ENCODE results near the gene MARCHF10.
"Not testable (repeated sequence)": the region's sequence is repeated elsewhere in the genome, so short reads cannot be mapped to it uniquely, and the experiment has no call there.

The MARCHF10 gene

DNA sequence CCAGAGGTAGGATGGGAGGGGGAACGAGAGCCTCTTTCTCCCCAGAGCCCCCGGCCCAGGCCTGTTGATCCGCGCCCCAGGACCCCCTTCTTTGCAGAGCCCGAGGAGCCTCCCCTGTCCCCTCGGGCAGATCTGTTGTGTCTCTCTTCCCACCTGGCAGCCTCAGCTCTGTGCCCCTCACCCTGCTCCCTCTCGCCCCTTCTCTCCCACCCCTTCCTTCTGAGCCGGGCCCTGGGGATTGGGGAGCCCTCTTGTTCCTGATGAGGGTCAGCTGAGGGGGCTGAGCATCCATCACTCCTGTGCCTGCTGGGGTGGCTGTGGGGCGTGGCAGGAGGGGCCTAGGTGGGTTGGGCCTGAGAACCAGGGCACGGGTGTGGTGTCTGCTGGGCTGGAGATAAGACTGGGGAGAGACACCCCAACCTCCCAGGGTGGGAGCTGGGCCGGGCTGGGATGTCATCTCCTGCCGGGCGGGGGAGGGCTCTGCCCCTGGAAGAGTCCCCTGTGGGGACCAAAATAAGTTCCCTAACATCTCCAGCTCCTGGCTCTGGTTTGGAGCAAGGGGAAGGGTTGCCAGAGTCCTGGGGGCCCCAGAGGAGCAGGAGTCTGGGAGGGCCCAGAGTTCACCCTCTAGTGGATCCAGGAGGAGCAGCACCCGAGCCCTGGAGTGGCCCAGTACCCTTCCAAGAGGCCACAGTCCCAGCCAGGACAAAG is 115.2 kb downstream of the MARCHF10 start:
- no peak overlapping the region for H4K91ac ChIP-seq (ENCODE audit: low read depth, low read length, poor library complexity)
- peaks cover 14 to 15% of the 10 kb centered on the region in 2 donors for H3K4me1 ChIP-seq (ENCODE audit: control insufficient read depth in 2 of 2, insufficient read depth in 1 of 2, low read depth in 1 of 2, low read length in 2 of 2)
- H3K4ac ChIP-seq (ENCODE audit: low read length) = no peak overlapping the region
- no peak for DNase-seq (ENCODE audit: low spot score)
- no peak overlapping the region for H3K27ac ChIP-seq (replicated peaks; ENCODE audit: low read length)
- H2BK12ac ChIP-seq (ENCODE audit: low read length) = no peak overlapping the region
- H2AFZ ChIP-seq (ENCODE audit: low read length) = no peak overlapping the region
- H3K9me3 ChIP-seq (replicated peaks in 1 of 2; ENCODE audit: control insufficient read depth in 2 of 2, insufficient read depth in 1 of 2, low read depth in 1 of 2, low read length in 2 of 2) = no peaks in the 10 kb centered on the region
- no peaks in the 10 kb centered on the region for H3K79me1 ChIP-seq (ENCODE audit: low read depth, low read length)
- no peak overlapping the region for H3K14ac ChIP-seq (ENCODE audit: low read length)
- H4K8ac ChIP-seq (ENCODE audit: low read depth, low read length) = no peak overlapping the region
- H2BK120ac ChIP-seq (ENCODE audit: low read depth, low read length) = no peak overlapping the region
- peaks cover 9 to 38% of the 10 kb centered on the region in 2 donors for H3K36me3 ChIP-seq (replicated peaks in 1 of 2; ENCODE audit: control insufficient read depth in 2 of 2, insufficient read depth in 2 of 2, low read length in 2 of 2)
- no peak overlapping the region for H3K4me3 ChIP-seq (ENCODE audit: low read length in 2 of 2)
- WGBS, 2 donors (ENCODE audit: extremely low coverage in 2 of 2, insufficient read length in 2 of 2, insufficient replicate concordance in 1 of 2) = no CpG with 5 or more reads among the region's 14 CpGs
- no peak overlapping the region for H3K23ac ChIP-seq (ENCODE audit: low read depth, low read length, poor library complexity)
- H2BK15ac ChIP-seq (ENCODE audit: low read length) = peak overlapping the region; percentile 62
- H3K18ac ChIP-seq (ENCODE audit: low read length) = peak overlapping the region; percentile 65
- H3K27me3 ChIP-seq (ENCODE audit: control insufficient read depth in 3 of 3, insufficient read depth in 3 of 3, low read depth in 1 of 3, low read length in 3 of 3) = no peaks in the 10 kb centered on the region
- peak overlapping the region; percentile 47 for H2BK5ac ChIP-seq (ENCODE audit: low read length)
- no peak overlapping the region for H3K4me2 ChIP-seq (ENCODE audit: insufficient read depth, low read length, poor library complexity, severe bottlenecking)
- H3K9ac ChIP-seq (ENCODE audit: low read depth, low read length, poor library complexity) = no peak overlapping the region
- peak overlapping the region; percentile 52 for H2AK5ac ChIP-seq (ENCODE audit: low read depth, low read length)

- Histone ChIP-seq H3K4me2 (ENCODE audit: insufficient read depth, low read length, poor library complexity, severe bottlenecking) (no peak overlapping the region), H2BK15ac (ENCODE audit: low read length) (no peak overlapping the region), H3K27ac (replicated peaks; ENCODE audit: low read length) (no peak overlapping the region), H2BK120ac (ENCODE audit: low read depth, low read length) (no peak overlapping the region), H3K14ac (ENCODE audit: low read length) (no peak overlapping the region), H3K36me3 (replicated peaks in 1 of 2; ENCODE audit: control insufficient read depth in 2 of 2, insufficient read depth in 2 of 2, low read length in 2 of 2) (peaks cover 9 to 40% of the 10 kb centered on the region in 2 donors), H3K9me3 (replicated peaks in 1 of 2; ENCODE audit: control insufficient read depth in 2 of 2, insufficient read depth in 1 of 2, low read depth in 1 of 2, low read length in 2 of 2) (no peaks in the 10 kb centered on the region), H2BK12ac (ENCODE audit: low read length) (no peak overlapping the region), H3K27me3 (ENCODE audit: control insufficient read depth in 3 of 3, insufficient read depth in 3 of 3, low read depth in 1 of 3, low read length in 3 of 3) (no peaks in the 10 kb centered on the region), H3K4ac (ENCODE audit: low read length) (no peak overlapping the region), H4K91ac (ENCODE audit: low read depth, low read length, poor library complexity) (no peak overlapping the region), H3K9ac (ENCODE audit: low read depth, low read length, poor library complexity) (peak overlapping the region; percentile 50), H2AK5ac (ENCODE audit: low read depth, low read length) (peak overlapping the region; percentile 52), H3K79me1 (ENCODE audit: low read depth, low read length) (no peaks in the 10 kb centered on the region), H3K4me1 (ENCODE audit: control insufficient read depth in 2 of 2, insufficient read depth in 1 of 2, low read depth in 1 of 2, low read length in 2 of 2) (peaks cover 14 to 15% of the 10 kb centered on the region in 2 donors), H2AFZ (ENCODE audit: low read length) (no peak overlapping the region), H3K4me3 (ENCODE audit: low read length in 2 of 2) (no peak overlapping the region), H4K8ac (ENCODE audit: low read depth, low read length) (no peak overlapping the region), H2BK5ac (ENCODE audit: low read length) (no peak overlapping the region), H3K23ac (ENCODE audit: low read depth, low read length, poor library complexity) (peak overlapping the region; percentile 9), H3K18ac (ENCODE audit: low read length) (peak overlapping the region; percentile 55)
- no CpG with 5 or more reads among the region's 20 CpGs for WGBS, 2 donors (ENCODE audit: extremely low coverage in 2 of 2, insufficient read length in 2 of 2, insufficient replicate concordance in 1 of 2)
- DNase-seq (ENCODE audit: low spot score) = no peak
These were observed 115.9 kb downstream of the MARCHF10 start for GRCh38 chr17:62692159-62692651.

DNA sequence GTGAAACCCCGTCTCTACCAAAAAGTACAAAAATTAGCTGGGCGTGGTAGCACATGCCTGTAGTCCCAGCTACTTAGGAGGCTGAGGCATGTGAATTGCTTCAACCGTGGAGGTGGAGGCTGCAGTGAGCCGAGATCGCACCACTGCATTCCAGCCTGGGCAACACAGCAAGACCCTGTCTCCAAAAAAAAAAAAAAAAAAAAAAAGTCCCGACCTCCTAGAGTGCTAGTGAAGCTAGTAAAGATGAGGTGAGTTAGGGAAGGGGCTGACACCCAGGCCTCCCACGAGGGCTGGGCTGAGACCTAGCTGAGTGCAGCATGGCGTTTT is 116.6 kb downstream of the MARCHF10 start:
- H3K4me2 ChIP-seq (ENCODE audit: insufficient read depth, low read length, poor library complexity, severe bottlenecking); H3K27me3 ChIP-seq (ENCODE audit: control insufficient read depth in 3 of 3, insufficient read depth in 3 of 3, low read depth in 1 of 3, low read length in 3 of 3); H4K8ac ChIP-seq (ENCODE audit: low read depth, low read length); H3K4ac ChIP-seq (ENCODE audit: low read length); H3K79me1 ChIP-seq (ENCODE audit: low read depth, low read length); H2BK15ac ChIP-seq (ENCODE audit: low read length); H2BK120ac ChIP-seq (ENCODE audit: low read depth, low read length); H2BK12ac ChIP-seq (ENCODE audit: low read length); H3K23ac ChIP-seq (ENCODE audit: low read depth, low read length, poor library complexity); H3K27ac ChIP-seq (replicated peaks; ENCODE audit: low read length); H2BK5ac ChIP-seq (ENCODE audit: low read length); H4K91ac ChIP-seq (ENCODE audit: low read depth, low read length, poor library complexity); H2AK5ac ChIP-seq (ENCODE audit: low read depth, low read length); H3K18ac ChIP-seq (ENCODE audit: low read length); H2AFZ ChIP-seq (ENCODE audit: low read length); H3K14ac ChIP-seq (ENCODE audit: low read length); H3K4me3 ChIP-seq (ENCODE audit: low read length in 2 of 2); H3K9ac ChIP-seq (ENCODE audit: low read depth, low read length, poor library complexity); H3K9me3 ChIP-seq (replicated peaks in 1 of 2; ENCODE audit: control insufficient read depth in 2 of 2, insufficient read depth in 1 of 2, low read depth in 1 of 2, low read length in 2 of 2); DNase-seq (ENCODE audit: low spot score): not testable (repeated sequence)
- H3K36me3 ChIP-seq (replicated peaks in 1 of 2; ENCODE audit: control insufficient read depth in 2 of 2, insufficient read depth in 2 of 2, low read length in 2 of 2) = peaks cover 9 to 44% of the 10 kb centered on the region in 2 donors
- peaks cover 14 to 15% of the 10 kb centered on the region in 2 donors for H3K4me1 ChIP-seq (ENCODE audit: control insufficient read depth in 2 of 2, insufficient read depth in 1 of 2, low read depth in 1 of 2, low read length in 2 of 2)
- no CpG with 5 or more reads among the region's 8 CpGs for WGBS, 2 donors (ENCODE audit: extremely low coverage in 2 of 2, insufficient read length in 2 of 2, insufficient replicate concordance in 1 of 2)

GRCh38 chr17:62690168-62690897 is 117.8 kb downstream of the MARCHF10 start:
- Histone ChIP-seq H2BK12ac (ENCODE audit: low read length) (no peak overlapping the region), H3K4me1 (ENCODE audit: control insufficient read depth in 2 of 2, insufficient read depth in 1 of 2, low read depth in 1 of 2, low read length in 2 of 2) (peaks cover 14 to 15% of the 10 kb centered on the region in 2 donors), H2AFZ (ENCODE audit: low read length) (no peak overlapping the region), H3K4me2 (ENCODE audit: insufficient read depth, low read length, poor library complexity, severe bottlenecking) (no peak overlapping the region), H3K9ac (ENCODE audit: low read depth, low read length, poor library complexity) (peak overlapping the region; percentile 15), H3K18ac (ENCODE audit: low read length) (no peak overlapping the region), H2BK15ac (ENCODE audit: low read length) (no peak overlapping the region), H4K8ac (ENCODE audit: low read depth, low read length) (peak overlapping the region; percentile 25), H3K36me3 (replicated peaks in 1 of 2; ENCODE audit: control insufficient read depth in 2 of 2, insufficient read depth in 2 of 2, low read length in 2 of 2) (peaks cover 12 to 54% of the 10 kb centered on the region in 2 donors), H3K4ac (ENCODE audit: low read length) (no peak overlapping the region), H2AK5ac (ENCODE audit: low read depth, low read length) (no peak overlapping the region), H3K79me1 (ENCODE audit: low read depth, low read length) (no peaks in the 10 kb centered on the region), H3K27me3 (ENCODE audit: control insufficient read depth in 3 of 3, insufficient read depth in 3 of 3, low read depth in 1 of 3, low read length in 3 of 3) (no peaks in the 10 kb centered on the region), H3K4me3 (ENCODE audit: low read length in 2 of 2) (no peak overlapping the region), H2BK5ac (ENCODE audit: low read length) (no peak overlapping the region), H3K9me3 (replicated peaks in 1 of 2; ENCODE audit: control insufficient read depth in 2 of 2, insufficient read depth in 1 of 2, low read depth in 1 of 2, low read length in 2 of 2) (no peaks in the 10 kb centered on the region), H2BK120ac (ENCODE audit: low read depth, low read length) (no peak overlapping the region), H3K27ac (replicated peaks; ENCODE audit: low read length) (no peak overlapping the region), H3K23ac (ENCODE audit: low read depth, low read length, poor library complexity) (no peak overlapping the region), H3K14ac (ENCODE audit: low read length) (no peak overlapping the region), H4K91ac (ENCODE audit: low read depth, low read length, poor library complexity) (no peak overlapping the region)
- no CpG with 5 or more reads among the region's 19 CpGs for WGBS, 2 donors (ENCODE audit: extremely low coverage in 2 of 2, insufficient read length in 2 of 2, insufficient replicate concordance in 1 of 2)
- DNase-seq (ENCODE audit: low spot score) = no peak
